H9 (cell line): Measurements from ENCODE around the gene ABCD1. TPM values are rescaled to one million over a fixed set of nuclear protein-coding genes. Genes with fewer than 3 reads are reported as not detected.

Experiments
- DNase-seq: peaks from one replicate; pipeline ENCODE4 v3.0.0-alpha.2; 2017
- H2AFZ ChIP-seq: one replicate; pipeline ENCODE4 v1.6.1; 2013; ENCODE audit warnings: mild to moderate bottlenecking, low read length, control low read depth, moderate library complexity
- H2AK5ac ChIP-seq: 2 replicates; pipeline ENCODE4 v1.6.1; 2013; ENCODE audit warnings: low read length, control low read depth, mixed read lengths; ENCODE audit not compliant: insufficient read length
- H2BK120ac ChIP-seq: one replicate; pipeline ENCODE4 v1.6.1; 2013; ENCODE audit warnings: low read depth, mild to moderate bottlenecking, low read length, control low read depth, inconsistent platforms; ENCODE audit not compliant: poor library complexity, severe bottlenecking
- H2BK12ac ChIP-seq: 2 replicates; pipeline ENCODE4 v1.6.1; 2013; ENCODE audit warnings: low read length, control low read depth, mixed read lengths, low read depth; ENCODE audit not compliant: insufficient read length
- H2BK15ac ChIP-seq: 2 replicates; pipeline ENCODE4 v1.6.1; 2013; ENCODE audit warnings: low read depth, low read length, control low read depth
- H2BK20ac ChIP-seq: one replicate; pipeline ENCODE4 v1.6.1; 2013; ENCODE audit warnings: low read depth, mild to moderate bottlenecking, low read length, control low read depth, inconsistent platforms; ENCODE audit not compliant: poor library complexity, severe bottlenecking
- H2BK5ac ChIP-seq: 2 replicates; pipeline ENCODE4 v1.6.1; 2013; ENCODE audit warnings: low read length, control low read depth, mixed read lengths; ENCODE audit not compliant: insufficient read length
- H3K14ac ChIP-seq: 2 replicates; pipeline ENCODE4 v1.6.1; 2013; ENCODE audit warnings: low read length, control low read depth; ENCODE audit not compliant: insufficient read depth
- H3K18ac ChIP-seq: 2 replicates; pipeline ENCODE4 v1.6.1; 2013; ENCODE audit warnings: low read depth, mild to moderate bottlenecking, mixed read lengths, low read length, control low read depth; ENCODE audit not compliant: insufficient read length
- H3K23ac ChIP-seq: 2 replicates; pipeline ENCODE4 v1.6.1; 2013; ENCODE audit warnings: low read length, control low read depth, mixed read lengths, low read depth; ENCODE audit not compliant: insufficient read length
- H3K23me2 ChIP-seq: 2 replicates; pipeline ENCODE4 v1.6.1; 2013; ENCODE audit warnings: low read depth, mild to moderate bottlenecking, mixed read lengths, low read length, control low read depth; ENCODE audit not compliant: insufficient read length, poor library complexity, severe bottlenecking
- H3K27ac ChIP-seq: 2 replicates; pipeline ENCODE4 v1.5.1; 2013; ENCODE audit warnings: low read length, control low read depth, mixed read lengths, low read depth; ENCODE audit not compliant: insufficient read length
- H3K27me3 ChIP-seq: 2 replicates; pipeline ENCODE4 v1.6.1; 2013; ENCODE audit warnings: low read length, control low read depth, inconsistent platforms; ENCODE audit not compliant: insufficient read depth
- H3K4ac ChIP-seq: 2 replicates; pipeline ENCODE4 v1.6.1; 2013; ENCODE audit warnings: low read depth, mild to moderate bottlenecking, control low read depth, inconsistent platforms, low read length, moderate library complexity
- H3K4me1 ChIP-seq: 2 replicates; pipeline ENCODE4 v1.6.1; 2013; ENCODE audit warnings: low read length, control low read depth, inconsistent platforms; ENCODE audit not compliant: insufficient read depth
- H3K4me2 ChIP-seq: 2 replicates; pipeline ENCODE4 v1.6.1; 2013; ENCODE audit warnings: low read length, control low read depth, mixed read lengths; ENCODE audit not compliant: insufficient read length, insufficient read depth
- H3K56ac ChIP-seq: 2 replicates; pipeline ENCODE4 v1.6.1; 2013; ENCODE audit warnings: low read depth, mild to moderate bottlenecking, mixed read lengths, low read length, control low read depth; ENCODE audit not compliant: insufficient read length
- H3K79me1 ChIP-seq: 2 replicates; pipeline ENCODE4 v1.6.1; 2013; ENCODE audit warnings: low read depth, mild to moderate bottlenecking, moderate library complexity, low read length, control low read depth, inconsistent platforms; ENCODE audit not compliant: insufficient read depth, poor library complexity, severe bottlenecking
- H3K79me2 ChIP-seq: 2 replicates; pipeline ENCODE4 v1.6.1; 2013; ENCODE audit warnings: low read length, control low read depth, inconsistent platforms; ENCODE audit not compliant: insufficient read depth
- H3K9ac ChIP-seq: 2 replicates; pipeline ENCODE4 v1.6.1; 2013; ENCODE audit warnings: low read length, control low read depth, mixed read lengths; ENCODE audit not compliant: insufficient read length; ENCODE audit errors: extremely low read depth
- H3K9me3 ChIP-seq: one replicate; pipeline ENCODE4 v1.6.1; 2013; ENCODE audit warnings: low read depth, low read length, inconsistent platforms; ENCODE audit not compliant: control insufficient read depth
- H3T11ph ChIP-seq: one replicate; pipeline ENCODE4 v1.6.1; 2013; ENCODE audit warnings: mild to moderate bottlenecking, low read length, control low read depth, inconsistent platforms
- H4K20me1 ChIP-seq: one replicate; pipeline ENCODE4 v1.6.1; 2013; ENCODE audit not compliant: control insufficient read depth, insufficient read length, insufficient read depth
- H4K5ac ChIP-seq: 2 replicates; pipeline ENCODE4 v1.6.1; 2013; ENCODE audit warnings: low read depth, mild to moderate bottlenecking, mixed read lengths, low read length, control low read depth; ENCODE audit not compliant: insufficient read length
- H4K8ac ChIP-seq: replicated peaks from 2 replicates; pipeline ENCODE4 v1.6.1; 2013; ENCODE audit warnings: low read length, control low read depth, mixed read lengths, low read depth; ENCODE audit not compliant: insufficient read length
- H4K91ac ChIP-seq: 2 replicates; pipeline ENCODE4 v1.6.1; 2013; ENCODE audit warnings: low read depth, mild to moderate bottlenecking, moderate library complexity, mixed read lengths, low read length, control low read depth; ENCODE audit not compliant: insufficient read length
- H3K27ac Mint-ChIP-seq, 3 experiments: 2 replicates in 2 of 3; 3 replicates in 1 of 3; pipeline ENCODE4 v1.8.0; 2020 to 2021; ENCODE audit warnings: mixed read lengths in 3 of 3, mild to moderate bottlenecking in 1 of 3, moderate library complexity in 1 of 3
- H3K27me3 Mint-ChIP-seq: 2 replicates; pipeline ENCODE4 v1.8.0; 2021; ENCODE audit warnings: low read depth, mild to moderate bottlenecking, moderate library complexity, mixed read lengths
- H3K36me3 Mint-ChIP-seq, 3 experiments: 2 replicates in 2 of 3; 3 replicates in 1 of 3; pipeline ENCODE4 v1.8.0; 2020 to 2021; ENCODE audit warnings: low read depth in 3 of 3, mixed read lengths in 3 of 3; ENCODE audit not compliant: insufficient read depth in 1 of 3
- H3K4me1 Mint-ChIP-seq, 2 experiments: 2 replicates each; pipeline ENCODE4 v1.8.0; 2020; ENCODE audit warnings: mixed read lengths in 2 of 2
- H3K4me3 Mint-ChIP-seq, 2 experiments: 2 replicates in 1 of 2; 3 replicates in 1 of 2; pipeline ENCODE4 v1.8.0; 2020 to 2021; ENCODE audit warnings: mild to moderate bottlenecking in 2 of 2, mixed read lengths in 2 of 2, moderate library complexity in 1 of 2
- H3K9me3 Mint-ChIP-seq, 2 experiments: 2 replicates in 1 of 2; 3 replicates in 1 of 2; pipeline ENCODE4 v1.8.0; 2020; ENCODE audit warnings: mild to moderate bottlenecking in 2 of 2, mixed read lengths in 2 of 2, moderate library complexity in 1 of 2
- CTCF ChIP-seq: fragments of 200-600 bp; sonication (generic); conservative IDR thresholded peaks from 3 replicates; pipeline ENCODE4 v1.8.0; 2021; ENCODE audit warnings: antibody characterized with exemption, mild to moderate bottlenecking
- WGBS: extraction: QIAGEN DNeasy Blood & Tissue Kit; methylation state at CpG from one replicate; pipeline ENCODE4 v1.1.7; 2013; ENCODE audit warnings: missing lambda C conversion rate, low lambda C conversion rate, mixed read lengths; ENCODE audit not compliant: insufficient read length; ENCODE audit errors: extremely low coverage; 5-methylcytosine and 5-hydroxymethylcytosine counted together
- total RNA-seq: library from RNA; stranded (reverse); gene quantifications from 2 replicates; pipeline ENCODE4 v1.2.1, GENCODE V29; 2021

ABCD1 gene
- total RNA-seq, 1 experiment from 2014 or later: 11.1 TPM

DNA sequence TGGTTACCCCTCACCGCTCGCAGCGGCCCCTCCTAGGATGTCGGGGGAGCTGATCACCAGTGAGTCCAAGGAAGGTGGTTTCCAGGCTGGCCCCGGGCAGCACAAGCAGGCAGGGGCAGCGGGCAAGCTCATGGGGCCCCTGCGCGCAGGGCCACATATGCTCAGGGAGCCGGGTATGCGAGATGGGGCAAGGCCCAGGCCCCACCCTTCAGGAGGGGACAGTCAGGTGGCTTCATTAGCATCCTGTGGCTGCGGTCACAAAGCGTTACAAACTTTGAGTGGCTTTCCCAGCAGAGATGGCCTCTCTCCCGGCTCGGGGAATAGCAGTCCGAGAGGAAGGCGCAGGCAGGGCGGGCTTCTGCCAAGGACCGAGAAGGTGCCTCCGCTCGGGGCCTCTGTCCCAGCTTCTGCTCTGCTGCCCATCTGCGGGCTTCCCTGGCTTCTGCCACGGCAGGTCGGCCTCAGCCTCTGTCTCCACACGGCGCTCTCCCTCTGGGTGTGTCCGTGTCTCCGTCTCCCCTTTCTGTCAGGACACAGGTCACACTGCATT lies 13.5 kb downstream of the ABCD1 start:
- no CpG with 5 or more reads among the region's 27 CpGs for WGBS
- Histone ChIP-seq H3K23ac (no peak overlapping the region), H3K23me2 (no peaks in the 10 kb centered on the region), H3K79me1 (no peaks in the 10 kb centered on the region), H4K8ac (no peak overlapping the region), H3K27me3 (no peaks in the 10 kb centered on the region), H3K79me2 (no peaks in the 10 kb centered on the region), H3K4me2 (no peak overlapping the region), H2BK20ac (no peak overlapping the region), H4K91ac (no peak overlapping the region), H2BK120ac (no peak overlapping the region), H2AK5ac (no peak overlapping the region), H4K5ac (no peak overlapping the region), H3K4me1 (no peaks in the 10 kb centered on the region), H3T11ph (no peak overlapping the region), H3K14ac (no peak overlapping the region), H2AFZ (no peak overlapping the region), H2BK5ac (no peak overlapping the region), H3K9me3 (peaks cover 18% of the 10 kb centered on the region), H2BK12ac (no peak overlapping the region), H3K9ac (no peak overlapping the region), H3K27ac (no peak overlapping the region), H3K4ac (no peak overlapping the region), H4K20me1 (no peaks in the 10 kb centered on the region), H3K56ac (no peak overlapping the region), H2BK15ac (no peak overlapping the region), H3K18ac (no peak overlapping the region)
- TF ChIP-seq CTCF: no peak
- no peaks in the 10 kb centered on the region for H3K27me3 Mint-ChIP-seq
- no peak for DNase-seq
- H3K9me3 Mint-ChIP-seq: peaks cover 75 to 84% of the 10 kb centered on the region in 2 experiments
- H3K4me1 Mint-ChIP-seq: peaks cover 7 to 8% of the 10 kb centered on the region in 2 experiments
- no peak overlapping the region; a peak in 1 of 5 replicates for H3K4me3 Mint-ChIP-seq
- H3K27ac Mint-ChIP-seq: no peak overlapping the region; a peak in 1 of 7 replicates
- H3K36me3 Mint-ChIP-seq: peaks cover 7 to 27% (median 13%) of the 10 kb centered on the region in 3 experiments; a peak in 6 of 7 replicates
